ENCODE results near the gene ALPG.
A peak's percentile ranks its signal among the peaks of the same experiment; 100 is the strongest.
"Not testable (repeated sequence)": the region's sequence is repeated elsewhere in the genome, so short reads cannot be mapped to it uniquely, and the experiment has no call there.

ALPG gene

GRCh38 chr2:232442431-232442830 is 35.8 kb downstream of the ALPG start:
- DNase-seq: not testable (repeated sequence)

- not testable (repeated sequence) for DNase-seq
These were observed 36.4 kb downstream of the ALPG start for GRCh38 chr2:232443047-232443446.

GRCh38 chr2:232443669-232444408 is 37.2 kb downstream of the ALPG start:
- DNase-seq: not testable (repeated sequence)

GRCh38 chr2:232444409-232445148 is 37.9 kb downstream of the ALPG start:
- peak; percentile 88 for DNase-seq

- not testable (repeated sequence) for DNase-seq
These were observed 38.7 kb downstream of the ALPG start for GRCh38 chr2:232445149-232445885.

- DNase-seq: not testable (repeated sequence)
These were observed 39.7 kb downstream of the ALPG start for GRCh38 chr2:232446266-232446777.

- no peak for DNase-seq
These were observed 40.5 kb downstream of the ALPG start for GRCh38 chr2:232447091-232447620.

- DNase-seq: no peak
These were observed 41.1 kb downstream of the ALPG start for GRCh38 chr2:232447638-232448303.

GRCh38 chr2:232448304-232448690 is 41.7 kb downstream of the ALPG start:
- no peak for DNase-seq

- DNase-seq: no peak
These were observed 43.3 kb downstream of the ALPG start for GRCh38 chr2:232449964-232450363.

- peak; percentile 13 for DNase-seq
These were observed 45.0 kb downstream of the ALPG start for GRCh38 chr2:232451645-232452044.

- DNase-seq: no peak
These were observed 48.0 kb downstream of the ALPG start for GRCh38 chr2:232454630-232455029.

GRCh38 chr2:232455426-232456255 is 49.0 kb downstream of the ALPG start, which contains the start of gene ALPI:
Gene ALPI (plus strand): TSS chr2:232456153. CDS start chr2:232456200, 47 bp downstream.
- DNase-seq: peak; percentile 24

- peak; percentile 9 for DNase-seq
These were observed 49.9 kb downstream of the ALPG start for GRCh38 chr2:232456296-232457120.

GRCh38 chr2:232457121-232458011 is 50.7 kb downstream of the ALPG start:
- peak; percentile 13 for DNase-seq

GRCh38 chr2:232458051-232458660 is 51.5 kb downstream of the ALPG start:
- peak; percentile 3 for DNase-seq

- DNase-seq: peak; percentile 9
These were observed 52.2 kb downstream of the ALPG start for GRCh38 chr2:232458661-232459418.

- peak; percentile 10 for DNase-seq
These were observed 52.9 kb downstream of the ALPG start for GRCh38 chr2:232459419-232460035.
